Kidney (tissue), 14 donors: ENCODE results near the gene SP8. TPM values are rescaled to one million over a fixed set of nuclear protein-coding genes. Genes with fewer than 3 reads are reported as not detected.

Experiments
- DNase-seq, 5 donors: peaks; one replicate each; pipeline ENCODE4 v3.0.0-alpha.2; 2013 to 2020
- FAIRE-seq: peaks from 2 replicates; lab custom pipeline; 2012; peaks lifted over from hg19 to GRCh38; lab: Jason Lieb, UNC
- H3K27ac ChIP-seq, 2 donors: one replicate each; pipeline ENCODE4 v1.7.0; 2013; ENCODE audit warnings: low read depth in 2 of 2, low read length in 2 of 2, inconsistent platforms in 1 of 2
- H3K27me3 ChIP-seq: one replicate; pipeline ENCODE4 v1.7.1; 2013; ENCODE audit warnings: low read length, inconsistent platforms; ENCODE audit not compliant: control insufficient read depth, insufficient read depth
- H3K36me3 ChIP-seq, 3 donors: one replicate each; pipeline versions ENCODE4 v1.7.0 to v1.7.1; 2013; ENCODE audit warnings: low read length in 3 of 3, control low read depth in 1 of 3, inconsistent platforms in 1 of 3; ENCODE audit not compliant: insufficient read depth in 3 of 3, control insufficient read depth in 2 of 3
- H3K4me1 ChIP-seq, 3 donors: one replicate each; pipeline versions ENCODE4 v1.7.0 to v1.7.1; 2013; ENCODE audit warnings: low read length in 3 of 3, inconsistent platforms in 1 of 3, low read depth in 1 of 3; ENCODE audit not compliant: control insufficient read depth in 2 of 3, insufficient read depth in 2 of 3
- H3K4me3 ChIP-seq, 3 donors: one replicate each; pipeline versions ENCODE4 v1.7.0 to v1.8.1; 2013; ENCODE audit warnings: low read length in 3 of 3, control low read depth in 1 of 3, inconsistent platforms in 1 of 3
- H3K9ac ChIP-seq, 3 donors: one replicate each; pipeline versions ENCODE4 v1.7.0 to v1.7.1; 2013; ENCODE audit warnings: low read length in 3 of 3, control low read depth in 1 of 3, inconsistent platforms in 1 of 3
- H3K9me3 ChIP-seq, 3 donors: one replicate each; pipeline versions ENCODE4 v1.7.0 to v1.7.1; 2013; ENCODE audit warnings: low read length in 3 of 3, control low read depth in 1 of 3, inconsistent platforms in 1 of 3; ENCODE audit not compliant: control insufficient read depth in 2 of 3, insufficient read depth in 1 of 3
- intact Hi-C: fragments of 100-400 bp; cut with DNase I; formaldehyde crosslinking; loops from one replicate; pipeline ENCODE4 v1.11.1; 2022
- polyA plus RNA-seq: library from polyadenylated mRNA; stranded (reverse); fragments of 350-450 nt; fragmentation: Illumina TruSeq; extraction: RNeasy Lipid Tissue Mini Kit (QIAGEN cat#74804); gene quantifications from one replicate; pipeline ENCODE4 v1.2.3, GENCODE V29; 2014; ENCODE audit warnings: low read depth, low replicate concordance; ENCODE audit not compliant: insufficient read depth
- total RNA-seq: library from RNA; stranded (reverse); fragmentation: NEBNext Ultra II Directional; extraction: Animal tissue kit (Norgen Biotek cat#: 25700); gene quantifications from one replicate; pipeline ENCODE4 v1.2.1, GENCODE V29; 2021
- TF ChIP-seq, protein P1 (sequence below): IDR thresholded peaks from 3 replicates; pipeline ENCODE4 v1.5.1; 2012; ENCODE audit warnings: mild to moderate bottlenecking, moderate library complexity, borderline replicate concordance; ENCODE audit not compliant: insufficient read depth; ENCODE audit errors: extremely low read depth
- donor health status: control.
- donor health status: control.
- donor health status: control.
- donor health status: control.
- donor health status: control.
- donor health status: DM: yes; HTN: yes; CAD: no.
- donor health status: Normal renal cell carcinoma (clear cell type).

Gene SP8
- total and polyA plus RNA-seq, 2 donors from 2014 or later, result not detected

DNA sequence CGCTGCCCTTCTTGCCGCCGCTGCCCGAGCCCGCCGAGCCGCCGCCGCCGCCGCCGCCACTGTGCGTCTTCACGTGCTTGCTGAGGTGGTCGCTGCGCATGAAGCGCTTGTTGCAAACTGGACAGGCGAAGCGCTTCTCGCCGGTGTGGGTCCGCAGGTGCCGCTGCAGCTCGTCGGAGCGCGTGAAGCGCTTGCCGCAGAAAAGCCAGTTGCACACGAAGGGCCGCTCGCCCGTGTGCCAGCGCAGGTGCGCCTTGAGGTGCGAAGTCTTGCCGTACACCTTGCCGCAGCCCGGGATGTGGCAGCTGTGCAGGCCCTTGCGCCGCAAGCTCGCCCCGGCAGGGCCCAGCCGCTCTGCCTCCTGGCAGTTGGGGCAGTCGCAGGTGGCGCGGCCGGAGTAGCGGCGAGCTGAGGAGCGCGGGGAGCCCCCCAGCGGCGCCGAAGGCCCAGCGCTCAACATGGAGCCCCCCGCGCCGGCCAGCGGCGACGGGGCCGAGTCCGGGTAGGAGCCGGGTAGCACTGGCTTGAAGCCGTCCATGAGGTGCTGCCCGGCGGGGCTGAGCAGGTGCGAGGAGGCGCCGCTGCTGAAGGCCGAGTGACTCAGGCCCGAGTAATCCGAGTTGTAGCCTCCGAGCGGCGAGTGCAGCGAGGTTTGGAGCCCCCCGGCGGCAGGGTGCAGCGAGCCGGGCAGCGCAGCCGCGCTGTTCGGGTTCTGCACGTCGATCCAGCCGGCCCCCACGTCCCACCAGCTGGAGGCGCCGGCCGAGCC is 2.1 kb downstream of the SP8 start:
- TF ChIP-seq, protein P1, sequence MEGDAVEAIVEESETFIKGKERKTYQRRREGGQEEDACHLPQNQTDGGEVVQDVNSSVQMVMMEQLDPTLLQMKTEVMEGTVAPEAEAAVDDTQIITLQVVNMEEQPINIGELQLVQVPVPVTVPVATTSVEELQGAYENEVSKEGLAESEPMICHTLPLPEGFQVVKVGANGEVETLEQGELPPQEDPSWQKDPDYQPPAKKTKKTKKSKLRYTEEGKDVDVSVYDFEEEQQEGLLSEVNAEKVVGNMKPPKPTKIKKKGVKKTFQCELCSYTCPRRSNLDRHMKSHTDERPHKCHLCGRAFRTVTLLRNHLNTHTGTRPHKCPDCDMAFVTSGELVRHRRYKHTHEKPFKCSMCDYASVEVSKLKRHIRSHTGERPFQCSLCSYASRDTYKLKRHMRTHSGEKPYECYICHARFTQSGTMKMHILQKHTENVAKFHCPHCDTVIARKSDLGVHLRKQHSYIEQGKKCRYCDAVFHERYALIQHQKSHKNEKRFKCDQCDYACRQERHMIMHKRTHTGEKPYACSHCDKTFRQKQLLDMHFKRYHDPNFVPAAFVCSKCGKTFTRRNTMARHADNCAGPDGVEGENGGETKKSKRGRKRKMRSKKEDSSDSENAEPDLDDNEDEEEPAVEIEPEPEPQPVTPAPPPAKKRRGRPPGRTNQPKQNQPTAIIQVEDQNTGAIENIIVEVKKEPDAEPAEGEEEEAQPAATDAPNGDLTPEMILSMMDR, result no peak
- H3K9me3 ChIP-seq, result peaks cover 0 to 4% (median 0%) of the 10 kb centered on the region in 3 donors
- H3K36me3 ChIP-seq, result no peaks in the 10 kb centered on the region
- intact Hi-C loops, result no loop called here
- peaks cover 78% of the 10 kb centered on the region for H3K27me3 ChIP-seq
- DNase-seq, result peak; percentile 35 to 74 (median 57)
- no peak overlapping the region for H3K4me3 ChIP-seq
- FAIRE-seq, result no peak
- peaks cover 0 to 2% (median 0%) of the 10 kb centered on the region in 3 donors for H3K4me1 ChIP-seq
- no peak overlapping the region for H3K27ac ChIP-seq
- no peak overlapping the region for H3K9ac ChIP-seq

DNA sequence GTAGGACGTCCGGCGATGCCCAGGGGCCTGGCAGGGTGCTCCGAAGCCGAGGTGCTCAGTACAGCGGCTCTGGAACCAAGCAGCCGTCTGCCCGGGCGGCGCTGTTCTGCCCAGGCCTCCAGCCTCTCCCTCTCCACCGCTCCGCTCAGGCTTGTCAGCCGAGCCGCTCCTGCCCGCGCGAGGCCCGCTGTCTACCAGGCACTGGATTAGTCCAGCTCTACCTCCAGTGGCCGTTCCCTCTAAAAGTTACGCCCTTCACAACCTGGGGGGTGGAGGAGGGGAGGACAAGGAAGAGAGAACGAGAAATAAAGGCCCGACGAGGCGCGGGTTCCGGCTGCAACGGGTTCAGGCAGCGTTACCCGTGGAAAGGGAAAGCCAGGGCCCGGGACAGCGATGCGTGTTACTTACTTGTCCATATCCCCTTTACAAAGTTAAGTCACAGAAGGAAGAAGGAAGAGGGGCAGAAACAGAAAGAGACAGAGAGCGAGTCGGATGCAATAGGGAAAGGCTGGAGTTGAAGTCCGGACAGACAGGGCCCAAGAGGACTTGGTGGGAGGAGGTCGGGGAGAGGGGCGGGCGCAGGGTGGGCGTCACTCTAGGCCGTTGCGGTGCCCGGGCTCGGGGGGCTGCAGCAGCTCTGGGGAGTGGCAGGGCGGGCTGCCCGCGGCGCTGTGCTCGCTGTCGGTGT is 2.8 kb downstream of the SP8 start:
- TF ChIP-seq, protein P1, result no peak
- peaks cover 0 to 4% (median 0%) of the 10 kb centered on the region in 3 donors for H3K9me3 ChIP-seq
- H3K27me3 ChIP-seq, result peaks cover 79% of the 10 kb centered on the region
- peak overlapping the region in 1 of 3 donors; percentile 25 for H3K4me3 ChIP-seq
- no peaks in the 10 kb centered on the region for H3K36me3 ChIP-seq
- no peak overlapping the region for H3K9ac ChIP-seq
- FAIRE-seq (no peak), DNase-seq (peak in 4 of 5 donors; percentile 67 to 74 (median 70))
- peaks cover 0 to 2% (median 0%) of the 10 kb centered on the region in 3 donors for H3K4me1 ChIP-seq
- intact Hi-C loops, result no loop called here
- no peak overlapping the region for H3K27ac ChIP-seq

DNA sequence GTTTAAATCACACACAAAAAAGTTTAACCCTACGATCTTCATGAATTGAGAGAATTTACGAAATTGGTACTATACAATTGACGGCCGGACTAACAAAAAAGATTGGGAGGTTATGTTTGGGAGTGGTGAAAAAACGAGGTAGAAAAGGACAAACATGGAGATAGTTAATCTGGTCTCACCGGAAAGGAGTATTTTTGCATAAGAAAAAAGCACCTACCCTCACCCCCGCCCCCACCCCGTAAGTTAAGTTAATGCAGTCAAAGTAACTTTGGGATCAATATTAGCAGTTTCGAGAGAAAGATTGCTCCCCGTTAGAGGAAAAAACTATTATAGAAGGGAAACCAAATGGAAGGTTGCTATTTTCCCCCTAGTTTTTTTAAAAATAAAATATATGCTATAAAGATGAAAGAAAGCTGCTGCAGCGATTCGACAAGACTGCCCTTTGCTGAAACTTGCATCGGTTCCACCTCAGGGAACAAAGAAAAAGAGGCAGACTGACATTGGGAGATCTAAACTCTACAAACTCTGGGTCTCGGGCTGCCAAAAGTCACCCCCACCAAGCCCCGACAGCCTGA is 3.5 kb downstream of the SP8 start:
- Histone ChIP-seq H3K9me3 (peaks cover 0 to 4% (median 0%) of the 10 kb centered on the region in 3 donors), H3K4me3 (no peak overlapping the region), H3K9ac (no peak overlapping the region), H3K27ac (no peak overlapping the region), H3K36me3 (no peaks in the 10 kb centered on the region), H3K4me1 (peaks cover 0 to 2% (median 0%) of the 10 kb centered on the region in 3 donors), H3K27me3 (peaks cover 78% of the 10 kb centered on the region)
- DNase-seq (no peak), FAIRE-seq (no peak)
- intact Hi-C loops, result no loop called here
- TF ChIP-seq, protein P1, result no peak
